Measurements from ENCODE around the gene CIRBP.

The CIRBP gene

GRCh38 chr19:1322198-1322981, 53.3 kb downstream of the CIRBP start:
- no peaks in the 10 kb centered on the region for H4K20me1 ChIP-seq (ENCODE audit: insufficient read depth, low read length)
- no peak overlapping the region for H3K4me2 ChIP-seq (ENCODE audit: low read length)
- H3K4me3 ChIP-seq (ENCODE audit: low read length) = no peak overlapping the region
- no peaks in the 10 kb centered on the region for H3K9me3 ChIP-seq (ENCODE audit: insufficient read depth, low read length)
- TF ChIP-seq EZH2phosphoT487 (IDR thresholded peaks at IDR 0.05; ENCODE audit: low read depth) (no peak), CTCF (IDR thresholded peaks at IDR 0.05; ENCODE audit: low read depth, low read length) (no peak)
- H3K9ac ChIP-seq (ENCODE audit: low read length) = no peak overlapping the region
- H2AFZ ChIP-seq (ENCODE audit: low read depth, low read length) = no peak overlapping the region
- H3K27me3 ChIP-seq (ENCODE audit: low read depth, low read length) = peaks cover 17% of the 10 kb centered on the region
- no peaks in the 10 kb centered on the region for H3K4me1 ChIP-seq (ENCODE audit: low read length)
- H3K27ac ChIP-seq (ENCODE audit: low read length) = no peak overlapping the region
- no peaks in the 10 kb centered on the region for H3K36me3 ChIP-seq (replicated peaks; ENCODE audit: low read depth, low read length)
- H3K79me2 ChIP-seq (ENCODE audit: low read length) = no peaks in the 10 kb centered on the region

- H3K9ac ChIP-seq (ENCODE audit: low read length) = no peak overlapping the region
- no peaks in the 10 kb centered on the region for H4K20me1 ChIP-seq (ENCODE audit: insufficient read depth, low read length)
- no peaks in the 10 kb centered on the region for H3K4me1 ChIP-seq (ENCODE audit: low read length)
- H3K79me2 ChIP-seq (ENCODE audit: low read length) = no peaks in the 10 kb centered on the region
- H3K27me3 ChIP-seq (ENCODE audit: low read depth, low read length) = 0 out of 2 replicates have a peak, but pooled peaks cover 3% of the 10 kb centered on the region
- H3K4me3 ChIP-seq (ENCODE audit: low read length) = no peak overlapping the region
- TF ChIP-seq EZH2phosphoT487 (IDR thresholded peaks at IDR 0.05; ENCODE audit: low read depth) (no peak), CTCF (IDR thresholded peaks at IDR 0.05; ENCODE audit: low read depth, low read length) (no peak)
- H2AFZ ChIP-seq (ENCODE audit: low read depth, low read length) = no peak overlapping the region
- H3K36me3 ChIP-seq (replicated peaks; ENCODE audit: low read depth, low read length) = no peaks in the 10 kb centered on the region
- no peak overlapping the region for H3K4me2 ChIP-seq (ENCODE audit: low read length)
- H3K27ac ChIP-seq (ENCODE audit: low read length) = no peak overlapping the region
- no peaks in the 10 kb centered on the region for H3K9me3 ChIP-seq (ENCODE audit: insufficient read depth, low read length)
Observed at GRCh38 chr19:1324249-1324805, 55.2 kb downstream of the CIRBP start.
